ENCODE data around the gene ZNF804B. TPM values are rescaled to one million over a fixed set of nuclear protein-coding genes. Genes with fewer than 3 reads are reported as not detected.
"Not testable (repeated sequence)": the region's sequence is repeated elsewhere in the genome, so short reads cannot be mapped to it uniquely, and the experiment has no call there.

The ZNF804B gene
- total RNA-seq, 2 donors from 2014 or later: not detected

DNA sequence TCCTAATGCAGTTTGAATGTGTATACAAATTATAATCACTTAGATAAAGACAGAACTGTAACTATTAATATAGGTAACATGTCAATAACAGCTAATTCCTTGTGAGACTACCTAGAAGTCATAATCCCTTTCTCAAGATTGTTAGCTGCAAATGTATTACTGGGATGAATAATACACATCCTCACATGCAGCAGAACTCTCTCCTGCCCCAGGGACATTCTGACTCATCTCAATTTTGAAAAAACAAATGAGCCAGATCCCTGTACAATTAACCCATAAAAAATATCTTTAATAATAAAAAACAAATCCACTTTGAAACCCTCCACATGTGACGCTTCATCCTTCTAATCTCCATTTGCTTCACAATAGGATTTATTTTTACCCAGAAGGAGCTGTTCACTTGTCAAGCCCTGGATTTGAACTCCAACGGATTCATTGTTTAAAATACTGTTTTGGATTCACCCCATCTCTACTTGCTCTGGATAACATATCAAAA is 464.4 kb downstream of the ZNF804B start:
- H3K4me3 ChIP-seq: no peak overlapping the region
- DNase-seq: no peak
- no peak overlapping the region for H3K27ac ChIP-seq
- no peaks in the 10 kb centered on the region for H3K4me1 ChIP-seq
- no peak for TF ChIP-seq CTCF (IDR thresholded peaks at IDR 0.05)
- intact Hi-C loops (cut with DNase I): no loop called here
- no peaks in the 10 kb centered on the region for H3K36me3 ChIP-seq
- H3K9me3 ChIP-seq: no peaks in the 10 kb centered on the region
- H3K27me3 ChIP-seq: no peaks in the 10 kb centered on the region
- H3K9ac ChIP-seq (ENCODE audit: low read depth in 2 of 2, low read length in 2 of 2): no peak overlapping the region

DNA sequence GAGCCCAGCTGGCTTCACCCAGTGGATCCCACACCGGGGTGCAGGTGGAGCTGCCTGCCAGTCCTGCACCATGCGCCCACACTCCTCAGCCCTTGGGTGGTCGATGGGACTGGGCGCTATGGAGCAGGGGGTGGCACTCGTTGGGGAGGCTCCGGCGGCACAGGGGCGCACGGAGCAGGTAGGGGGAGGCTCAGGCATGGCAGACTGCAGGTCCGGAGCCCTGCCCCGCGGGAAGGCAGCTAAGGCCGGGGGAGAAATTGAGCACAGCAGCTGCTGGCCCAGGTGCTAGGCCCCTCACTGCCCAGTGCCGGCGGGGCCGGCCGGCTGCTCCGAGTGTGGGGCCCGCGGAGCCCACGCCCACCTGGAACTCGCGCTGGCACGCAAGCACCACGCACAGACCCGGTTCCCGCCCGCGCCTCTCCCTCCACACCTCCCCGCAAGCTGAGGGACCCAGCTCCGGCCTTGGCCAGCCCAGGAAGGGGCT is 469.2 kb downstream of the ZNF804B start:
- H3K9me3 ChIP-seq: not testable (repeated sequence)

GRCh38 chr7:89238156-89238555 is 478.7 kb downstream of the ZNF804B start:
- Histone ChIP-seq H3K4me3 (no peak overlapping the region), H3K27ac (no peak overlapping the region), H3K27me3 (no peaks in the 10 kb centered on the region), H3K9ac (ENCODE audit: low read depth in 2 of 2, low read length in 2 of 2) (no peak overlapping the region), H3K36me3 (no peaks in the 10 kb centered on the region), H3K4me1 (no peaks in the 10 kb centered on the region), H3K9me3 (no peaks in the 10 kb centered on the region)
- DNase-seq: no peak
- TF ChIP-seq CTCF (IDR thresholded peaks at IDR 0.05): no peak
- intact Hi-C loops (cut with DNase I): no loop called here

More for the DNA sequence above, 469.2 kb downstream of the ZNF804B start:
- H3K27me3 ChIP-seq; H3K4me1 ChIP-seq; H3K36me3 ChIP-seq; H3K27ac ChIP-seq; H3K9ac ChIP-seq (ENCODE audit: low read depth in 2 of 2, low read length in 2 of 2); DNase-seq; H3K4me3 ChIP-seq; intact Hi-C loops (cut with DNase I): not testable (repeated sequence)

GRCh38 chr7:89246196-89246595 is 486.7 kb downstream of the ZNF804B start:
- TF ChIP-seq CTCF (IDR thresholded peaks at IDR 0.05): no peak
- no peak for DNase-seq
- Histone ChIP-seq H3K4me1 (no peaks in the 10 kb centered on the region), H3K27me3 (no peaks in the 10 kb centered on the region), H3K9me3 (no peaks in the 10 kb centered on the region), H3K27ac (no peak overlapping the region), H3K9ac (ENCODE audit: low read depth in 2 of 2, low read length in 2 of 2) (no peak overlapping the region), H3K4me3 (no peak overlapping the region), H3K36me3 (no peaks in the 10 kb centered on the region)
- intact Hi-C loops (cut with DNase I): no loop called here

DNA sequence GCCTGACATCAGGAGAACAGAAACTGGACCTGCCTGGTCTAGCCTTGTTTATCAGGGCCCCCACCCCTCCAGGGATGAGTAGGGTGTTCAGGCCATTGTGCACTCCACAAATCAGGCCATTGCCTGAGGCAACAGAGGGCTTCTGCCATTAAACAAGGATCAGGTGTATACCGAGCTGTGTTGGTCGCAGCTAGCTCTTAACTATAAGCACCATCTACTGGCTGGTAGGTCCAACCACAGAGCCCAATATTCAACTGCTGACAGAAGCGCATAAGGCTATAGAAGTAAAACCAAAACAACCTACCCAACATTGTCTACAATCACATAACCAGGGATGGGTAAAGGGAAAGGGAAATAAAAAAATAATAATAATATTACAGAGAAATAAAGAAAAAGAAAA is 487.7 kb downstream of the ZNF804B start:
- H3K4me1 ChIP-seq: no peaks in the 10 kb centered on the region
- intact Hi-C loops (cut with DNase I): no loop called here
- H3K9me3 ChIP-seq: no peaks in the 10 kb centered on the region
- no peak overlapping the region for H3K27ac ChIP-seq
- no peaks in the 10 kb centered on the region for H3K36me3 ChIP-seq
- H3K4me3 ChIP-seq: no peak overlapping the region
- H3K27me3 ChIP-seq: no peaks in the 10 kb centered on the region
- no peak overlapping the region for H3K9ac ChIP-seq (ENCODE audit: low read depth in 2 of 2, low read length in 2 of 2)
- no peak for DNase-seq
- TF ChIP-seq CTCF (IDR thresholded peaks at IDR 0.05): no peak

- H3K9me3 ChIP-seq: no peaks in the 10 kb centered on the region
These were observed 499.6 kb downstream of the ZNF804B start for GRCh38 chr7:89259085-89259484.

More at GRCh38 chr7:89259085-89259484, 499.6 kb downstream of the ZNF804B start:
- TF ChIP-seq CTCF (IDR thresholded peaks at IDR 0.05): no peak
- DNase-seq: no peak
- intact Hi-C loops (cut with DNase I): no loop called here
- Histone ChIP-seq H3K27ac (no peak overlapping the region), H3K4me3 (no peak overlapping the region), H3K36me3 (no peaks in the 10 kb centered on the region), H3K9ac (ENCODE audit: low read depth in 2 of 2, low read length in 2 of 2) (no peak overlapping the region), H3K4me1 (no peaks in the 10 kb centered on the region), H3K27me3 (no peaks in the 10 kb centered on the region)
